Tongue (tissue), 2 donors: ENCODE results near the gene TBCE. TPM values are rescaled to one million over a fixed set of nuclear protein-coding genes. Genes with fewer than 3 reads are reported as not detected.

Source experiments
- DNase-seq: peaks from one replicate; pipeline ENCODE4 v3.0.0-alpha.2; 2015
- total RNA-seq: library from RNA; depleted of rRNA; stranded (reverse); fragments of >200 nt; gene quantifications from one replicate; pipeline ENCODE4 v1.2.3, GENCODE V29; 2014

TBCE gene
- total RNA-seq, 1 donor from 2014 or later = 21.7 TPM

GRCh38 chr1:235410467-235410866 lies 43.2 kb downstream of the TBCE start:
- no peak for DNase-seq

GRCh38 chr1:235411489-235412486 lies 44.6 kb downstream of the TBCE start:
- DNase-seq = no peak

- peak; percentile 66 for DNase-seq
Observed at GRCh38 chr1:235415008-235415904, 48.0 kb downstream of the TBCE start.

- DNase-seq = peak; percentile 12
Observed at GRCh38 chr1:235416662-235417049, 49.4 kb downstream of the TBCE start.

GRCh38 chr1:235417086-235417697 lies 50.0 kb downstream of the TBCE start:
- peak; percentile 85 for DNase-seq

- peak; percentile 18 for DNase-seq
Observed at GRCh38 chr1:235421751-235422150, 54.5 kb downstream of the TBCE start.

GRCh38 chr1:235423214-235423652 lies 56.0 kb downstream of the TBCE start:
- no peak for DNase-seq

- DNase-seq = no peak
Observed at GRCh38 chr1:235424092-235424491, 56.9 kb downstream of the TBCE start.

GRCh38 chr1:235425357-235425756 lies 58.1 kb downstream of the TBCE start:
- DNase-seq = no peak

GRCh38 chr1:235426143-235426542 lies 58.9 kb downstream of the TBCE start:
- no peak for DNase-seq

- no peak for DNase-seq
Observed at GRCh38 chr1:235426680-235427079, 59.5 kb downstream of the TBCE start.

GRCh38 chr1:235427447-235427846 lies 60.2 kb downstream of the TBCE start:
- no peak for DNase-seq

GRCh38 chr1:235429143-235429542 lies 61.9 kb downstream of the TBCE start:
- no peak for DNase-seq

GRCh38 chr1:235430991-235431390 lies 63.8 kb downstream of the TBCE start:
- DNase-seq = no peak

- DNase-seq = no peak
Observed at GRCh38 chr1:235434001-235434400, 66.8 kb downstream of the TBCE start.

- DNase-seq = no peak
Observed at GRCh38 chr1:235441159-235441685, 74.0 kb downstream of the TBCE start.

GRCh38 chr1:235442788-235443429 lies 75.7 kb downstream of the TBCE start:
- DNase-seq = no peak

GRCh38 chr1:235448616-235449015 lies 81.4 kb downstream of the TBCE start:
- no peak for DNase-seq

- DNase-seq = no peak
Observed at GRCh38 chr1:235450433-235450832, 83.2 kb downstream of the TBCE start.

GRCh38 chr1:235450886-235451483 lies 83.8 kb downstream of the TBCE start:
- no peak for DNase-seq

GRCh38 chr1:235454021-235454420 lies 86.8 kb downstream of the TBCE start:
- no peak for DNase-seq
